ENCODE data around the gene TMEM50A. TPM values are rescaled to one million over a fixed set of nuclear protein-coding genes. Genes with fewer than 3 reads are reported as not detected.

TMEM50A gene
- total RNA-seq, 1 donor from 2014 or later = 70.5 TPM

Other genes with a start within 250 kb of the TMEM50A start
- gene SYF2, start 105.8 kb upstream of the TMEM50A start, total RNA-seq = 34.1 TPM
- 41.4 TPM for gene RSRP1, start 90.9 kb upstream of the TMEM50A start, total RNA-seq
- not detected for gene RHD, start 65.8 kb upstream of the TMEM50A start, total RNA-seq
- gene RHCE, start 82.5 kb downstream of the TMEM50A start, total RNA-seq = 1.7 TPM
- 13.7 TPM for gene MACO1, start 92.6 kb downstream of the TMEM50A start, total RNA-seq
- gene LDLRAP1, start 205.3 kb downstream of the TMEM50A start, total RNA-seq = 12.3 TPM

Measured in Right ventricle myocardium inferior (tissue), 1 donor.